Colonic mucosa (tissue), 4 donors: ENCODE measurements around the gene NGEF. TPM values are rescaled to one million over a fixed set of nuclear protein-coding genes. Genes with fewer than 3 reads are reported as not detected.

Experiments
- DNase-seq: peaks from one replicate; pipeline ENCODE4 v3.0.0-alpha.2; 2020
- H3K27ac ChIP-seq: fragments of 200-600 bp; one replicate; pipeline ENCODE4 v1.8.0; 2021
- H3K27me3 ChIP-seq: fragments of 200-600 bp; one replicate; pipeline ENCODE4 v1.8.0; 2021
- H3K36me3 ChIP-seq: fragments of 200-600 bp; one replicate; pipeline ENCODE4 v1.8.0; 2021
- H3K4me1 ChIP-seq: fragments of 200-600 bp; one replicate; pipeline ENCODE4 v1.8.0; 2021; ENCODE audit warnings: mild to moderate bottlenecking
- H3K4me3 ChIP-seq: fragments of 200-600 bp; one replicate; pipeline ENCODE4 v1.8.0; 2021
- H3K9ac ChIP-seq, 2 donors: one replicate each; pipeline ENCODE4 v1.7.0; 2013; ENCODE audit warnings: control low read depth in 2 of 2, low read depth in 2 of 2, low read length in 2 of 2
- H3K9me3 ChIP-seq: fragments of 200-600 bp; one replicate; pipeline ENCODE4 v1.8.0; 2021
- CTCF ChIP-seq: fragments of 200-600 bp; IDR thresholded peaks from one replicate; pipeline ENCODE4 v1.8.0; 2022; ENCODE audit warnings: antibody characterized with exemption, mild to moderate bottlenecking
- intact Hi-C: fragments of 100-400 bp; cut with DNase I; formaldehyde crosslinking; loops from one replicate; pipeline ENCODE4 v1.14.1; 2022
- total RNA-seq, 2 donors: library from RNA; stranded (reverse); fragmentation: NEBNext Ultra II Directional in 1 of 2; extraction: Animal tissue kit (Norgen Biotek cat#: 25700) in 1 of 2; gene quantifications; one replicate each; pipeline ENCODE4 v1.2.1, GENCODE V29; 2021
- donor health status: healthy.
- donor health status: DM: no; HTN: no; CAD: no.
- donor health status: DM: no; HTN: no; CAD: no.

The NGEF gene
- total RNA-seq, 2 donors from 2014 or later: 25.6 to 34.0 TPM

- Histone ChIP-seq H3K27ac (no peak overlapping the region), H3K9ac (no peak overlapping the region), H3K4me3 (no peak overlapping the region), H3K9me3 (no peaks in the 10 kb centered on the region), H3K36me3 (no peaks in the 10 kb centered on the region), H3K27me3 (no peaks in the 10 kb centered on the region), H3K4me1 (no peaks in the 10 kb centered on the region)
- no peak for TF ChIP-seq CTCF
- intact Hi-C loops: no loop called here
- no peak for DNase-seq
Observed at GRCh38 chr2:232896720-232897597, 116.1 kb downstream of the NGEF start.

DNA sequence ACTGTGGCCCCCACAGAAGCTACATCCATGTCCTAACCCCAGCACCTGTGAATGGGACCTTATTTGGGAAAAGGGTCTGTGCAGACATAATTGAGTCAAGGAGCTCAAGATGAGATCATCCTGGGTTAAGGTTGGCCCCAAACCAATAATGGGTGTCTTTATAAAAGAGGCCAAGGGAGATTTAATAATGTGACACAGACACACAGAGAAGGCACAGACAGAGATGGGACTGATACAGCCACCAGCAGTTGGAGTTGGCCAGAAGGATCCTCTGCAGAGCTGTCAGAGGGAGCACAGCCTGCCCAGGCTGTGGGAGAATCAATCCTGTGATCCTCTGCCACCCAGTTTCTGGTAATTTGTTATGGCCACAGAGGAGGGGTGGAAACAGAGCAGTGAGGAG is 116.9 kb downstream of the NGEF start:
- no peaks in the 10 kb centered on the region for H3K36me3 ChIP-seq
- no peak overlapping the region for H3K4me3 ChIP-seq
- H3K9me3 ChIP-seq: no peaks in the 10 kb centered on the region
- DNase-seq: no peak
- no peak for TF ChIP-seq CTCF
- no peaks in the 10 kb centered on the region for H3K4me1 ChIP-seq
- no peaks in the 10 kb centered on the region for H3K27me3 ChIP-seq
- H3K9ac ChIP-seq: no peak overlapping the region
- intact Hi-C loops: no loop called here
- H3K27ac ChIP-seq: no peak overlapping the region

- no peak for TF ChIP-seq CTCF
- Histone ChIP-seq H3K4me3 (no peak overlapping the region), H3K9ac (no peak overlapping the region), H3K9me3 (no peaks in the 10 kb centered on the region), H3K4me1 (no peaks in the 10 kb centered on the region), H3K36me3 (no peaks in the 10 kb centered on the region), H3K27ac (no peak overlapping the region), H3K27me3 (no peaks in the 10 kb centered on the region)
- intact Hi-C loops: no loop called here
- DNase-seq: no peak
Observed at GRCh38 chr2:232894746-232895145, 118.3 kb downstream of the NGEF start.

DNA sequence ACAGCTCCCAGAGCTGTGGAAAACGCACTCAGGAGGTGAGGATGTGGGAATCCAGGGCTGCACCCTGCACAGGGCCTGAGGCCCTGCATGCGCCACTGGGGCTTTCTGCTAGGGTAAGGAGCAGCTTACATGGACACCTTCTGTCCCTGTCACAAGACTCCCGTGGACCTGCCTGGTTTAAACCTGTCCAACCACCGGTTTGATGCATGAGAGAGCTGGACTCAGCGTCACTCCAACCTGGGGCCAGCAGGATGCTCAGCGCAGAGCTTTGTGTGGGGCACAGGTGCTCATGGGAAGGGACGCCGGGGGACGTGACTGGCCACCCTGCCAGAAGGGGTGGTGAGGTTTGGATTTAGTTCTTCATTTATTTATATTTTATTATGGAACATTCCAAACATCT is 118.8 kb downstream of the NGEF start:
- no peaks in the 10 kb centered on the region for H3K4me1 ChIP-seq
- H3K4me3 ChIP-seq: no peak overlapping the region
- no peak overlapping the region for H3K9ac ChIP-seq
- H3K27me3 ChIP-seq: no peaks in the 10 kb centered on the region
- intact Hi-C loops: no loop called here
- TF ChIP-seq CTCF: no peak
- no peaks in the 10 kb centered on the region for H3K36me3 ChIP-seq
- no peak overlapping the region for H3K27ac ChIP-seq
- H3K9me3 ChIP-seq: no peaks in the 10 kb centered on the region
- DNase-seq: no peak

- Histone ChIP-seq H3K4me3 (no peak overlapping the region), H3K9me3 (no peaks in the 10 kb centered on the region), H3K27ac (no peak overlapping the region), H3K36me3 (no peaks in the 10 kb centered on the region), H3K27me3 (no peaks in the 10 kb centered on the region), H3K4me1 (no peaks in the 10 kb centered on the region), H3K9ac (no peak overlapping the region)
- intact Hi-C loops: no loop called here
- no peak for TF ChIP-seq CTCF
- no peak for DNase-seq
Observed at GRCh38 chr2:232893834-232894233, 119.2 kb downstream of the NGEF start.
